ENCODE results near the gene ITGB4. TPM values are rescaled to one million over a fixed set of nuclear protein-coding genes. Genes with fewer than 3 reads are reported as not detected.
A peak's percentile ranks its signal among the peaks of the same experiment; 100 is the strongest.

Gene ITGB4
- total RNA-seq, 4 donors from 2014 or later = 10.7 to 27.0 (median 17.3) TPM

DNA sequence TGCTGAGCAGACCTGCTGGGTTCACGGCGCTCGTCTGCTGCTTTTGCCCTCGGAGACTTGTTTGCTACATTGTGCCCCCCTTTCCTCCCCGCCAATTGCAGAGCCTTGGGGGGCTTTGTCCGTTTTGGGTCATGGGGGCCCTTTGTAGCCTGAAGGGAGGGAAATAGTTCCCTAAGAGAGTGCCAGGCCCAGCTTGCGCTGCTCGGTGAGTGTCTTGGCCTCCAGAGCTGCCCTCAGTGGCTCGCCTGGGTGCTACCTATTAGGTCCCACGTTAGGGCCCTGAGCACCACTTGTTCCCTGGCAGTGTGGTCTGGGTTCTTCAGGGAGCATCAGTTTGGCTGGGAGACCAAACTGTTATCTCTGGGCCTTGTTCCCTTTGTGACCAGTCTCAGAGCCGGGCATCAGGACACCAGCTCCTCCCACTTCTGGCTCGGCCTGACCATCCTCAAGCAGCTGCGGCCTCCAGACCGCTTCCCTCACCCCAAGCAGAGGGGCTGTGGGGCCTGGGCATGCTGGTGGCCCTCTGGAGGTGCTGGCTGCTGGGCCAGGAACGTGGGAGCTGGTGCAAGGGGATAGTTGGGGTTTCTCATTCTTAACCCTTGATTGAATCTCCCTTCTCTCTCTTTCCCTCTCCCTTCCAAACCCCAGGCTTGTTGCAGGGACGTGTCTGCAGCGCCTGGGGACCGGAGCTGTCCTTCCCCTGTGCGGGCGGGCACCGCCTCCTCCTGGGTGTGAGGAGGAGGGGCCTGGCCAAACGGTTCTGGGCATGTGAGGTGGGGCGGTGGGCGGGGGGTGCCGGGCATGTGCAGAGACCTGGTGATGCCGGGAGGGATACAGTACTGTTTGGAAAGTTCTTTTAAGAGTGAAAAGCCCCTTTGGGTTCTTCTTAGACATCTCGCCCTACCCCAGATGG is 16.0 kb upstream of the ITGB4 start:
- no peak for ATAC-seq (ENCODE audit: low FRiP score)

DNA sequence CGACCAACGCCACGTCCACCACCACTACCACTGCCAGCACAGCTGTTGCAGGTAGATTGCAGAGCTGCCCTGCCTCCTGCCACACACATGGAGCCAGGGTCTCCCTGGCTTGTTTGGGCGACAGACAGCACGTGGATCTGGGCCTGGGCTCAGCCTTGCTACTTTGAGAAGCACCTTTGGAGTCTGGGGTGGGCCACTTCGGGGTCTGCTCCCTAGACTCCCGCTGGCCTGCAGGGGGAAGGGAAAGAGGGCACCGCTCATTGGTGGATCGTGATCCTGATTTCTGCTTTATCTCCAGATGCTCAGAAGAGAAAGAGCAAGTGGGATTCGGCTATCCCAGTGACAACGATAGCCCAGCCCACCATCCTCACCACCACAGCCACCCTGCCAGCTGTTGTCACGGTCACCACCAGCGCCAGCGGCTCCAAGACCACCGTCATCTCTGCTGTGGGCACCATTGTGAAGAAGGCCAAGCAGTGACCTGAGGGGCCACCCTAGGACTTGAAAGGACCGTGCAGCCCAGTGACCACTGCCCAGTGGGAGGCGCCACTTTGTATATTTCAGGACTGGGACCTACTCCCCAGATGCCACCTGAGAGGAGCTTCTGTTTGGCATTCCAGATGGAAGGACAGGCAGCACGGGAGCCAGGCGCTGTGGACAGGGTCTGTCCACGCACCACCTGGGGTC is 15.1 kb upstream of the ITGB4 start:
- no peak for DNase-seq (ENCODE audit: low spot score)
- TF ChIP-seq, protein P1, sequence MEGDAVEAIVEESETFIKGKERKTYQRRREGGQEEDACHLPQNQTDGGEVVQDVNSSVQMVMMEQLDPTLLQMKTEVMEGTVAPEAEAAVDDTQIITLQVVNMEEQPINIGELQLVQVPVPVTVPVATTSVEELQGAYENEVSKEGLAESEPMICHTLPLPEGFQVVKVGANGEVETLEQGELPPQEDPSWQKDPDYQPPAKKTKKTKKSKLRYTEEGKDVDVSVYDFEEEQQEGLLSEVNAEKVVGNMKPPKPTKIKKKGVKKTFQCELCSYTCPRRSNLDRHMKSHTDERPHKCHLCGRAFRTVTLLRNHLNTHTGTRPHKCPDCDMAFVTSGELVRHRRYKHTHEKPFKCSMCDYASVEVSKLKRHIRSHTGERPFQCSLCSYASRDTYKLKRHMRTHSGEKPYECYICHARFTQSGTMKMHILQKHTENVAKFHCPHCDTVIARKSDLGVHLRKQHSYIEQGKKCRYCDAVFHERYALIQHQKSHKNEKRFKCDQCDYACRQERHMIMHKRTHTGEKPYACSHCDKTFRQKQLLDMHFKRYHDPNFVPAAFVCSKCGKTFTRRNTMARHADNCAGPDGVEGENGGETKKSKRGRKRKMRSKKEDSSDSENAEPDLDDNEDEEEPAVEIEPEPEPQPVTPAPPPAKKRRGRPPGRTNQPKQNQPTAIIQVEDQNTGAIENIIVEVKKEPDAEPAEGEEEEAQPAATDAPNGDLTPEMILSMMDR (IDR thresholded peaks at IDR 0.05) = no peak
- no peak for ATAC-seq (ENCODE audit: low FRiP score)

More for the DNA sequence above, 16.0 kb upstream of the ITGB4 start:
- TF ChIP-seq, protein P1 (IDR thresholded peaks at IDR 0.05) = no peak
- DNase-seq (ENCODE audit: low spot score) = no peak

GRCh38 chr17:75707079-75707571 is 14.1 kb upstream of the ITGB4 start:
- TF ChIP-seq, protein P1 (IDR thresholded peaks at IDR 0.05) = no peak
- ATAC-seq (ENCODE audit: low FRiP score) (peak; percentile 78), DNase-seq (ENCODE audit: low spot score) (no peak)

DNA sequence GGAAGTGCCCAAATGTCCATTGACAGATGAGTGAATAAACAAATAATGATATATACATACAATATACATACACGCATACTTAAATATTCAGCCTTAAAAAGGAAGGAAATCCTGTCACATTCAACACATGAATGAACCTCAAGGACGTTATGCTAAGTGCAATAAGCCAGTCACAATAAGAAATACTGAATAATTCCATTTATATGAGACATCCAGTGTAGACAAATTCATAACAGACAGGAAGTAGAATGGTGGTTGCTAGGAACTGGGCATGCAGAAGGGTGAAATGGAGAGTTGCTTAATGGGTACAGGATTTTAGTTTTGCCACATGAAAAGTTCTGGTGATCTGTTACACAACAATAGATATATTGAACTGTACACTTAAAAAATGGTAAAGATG is 8.8 kb upstream of the ITGB4 start:
- TF ChIP-seq, protein P1 (IDR thresholded peaks at IDR 0.05) = no peak
- no peak for ATAC-seq (ENCODE audit: low FRiP score)
- DNase-seq (ENCODE audit: low spot score) = no peak

GRCh38 chr17:75719732-75720131 is 1.5 kb upstream of the ITGB4 start:
- DNase-seq (ENCODE audit: low spot score) (no peak), ATAC-seq (ENCODE audit: low FRiP score) (no peak)
- TF ChIP-seq, protein P1 (IDR thresholded peaks at IDR 0.05) = no peak

- DNase-seq (ENCODE audit: low spot score) = no peak
- TF ChIP-seq, protein P1 (IDR thresholded peaks at IDR 0.05) = no peak
- ATAC-seq (ENCODE audit: low FRiP score) = peak; percentile 10
These were observed 278 bp downstream of the ITGB4 start for GRCh38 chr17:75721463-75722011.
